EL (cell line): ENCODE measurements around the gene TMEM212.
"Not testable (repeated sequence)": the region's sequence is repeated elsewhere in the genome, so short reads cannot be mapped to it uniquely, and the experiment has no call there.

ENCODE experiments used
- DNase-seq: peaks from one replicate; pipeline ENCODE4 v3.0.0-alpha.2; 2016

The TMEM212 gene

DNA sequence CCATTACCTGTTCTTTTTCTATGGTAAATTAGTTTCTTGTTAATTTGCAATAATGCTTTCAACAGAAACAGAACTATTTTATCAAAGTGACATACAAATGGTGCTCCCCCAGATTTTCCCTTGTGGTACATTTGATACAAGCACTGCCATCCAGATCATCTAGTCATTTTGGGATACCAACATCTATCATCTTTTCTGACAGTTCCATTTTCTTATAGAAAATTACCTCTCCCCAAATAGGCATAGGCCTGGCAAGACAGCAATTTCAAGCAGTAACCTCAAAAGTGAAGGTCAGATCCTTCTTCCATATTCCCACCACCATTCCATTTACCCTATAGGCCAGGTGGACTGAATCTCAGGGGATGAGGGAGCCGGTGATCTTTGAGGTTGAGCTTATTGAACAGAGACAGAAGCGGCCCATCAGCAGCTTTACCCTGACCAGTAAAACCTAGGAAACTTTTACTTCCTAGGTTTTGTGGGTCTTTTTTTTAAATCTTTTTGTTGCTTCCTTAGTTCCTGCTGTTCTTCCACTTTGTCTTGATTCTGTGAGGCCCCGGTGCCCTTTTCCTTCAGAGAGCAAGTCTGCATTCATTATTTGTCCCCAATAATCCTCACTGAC lies 29.8 kb upstream of the TMEM212 start:
- no peak for DNase-seq

DNA sequence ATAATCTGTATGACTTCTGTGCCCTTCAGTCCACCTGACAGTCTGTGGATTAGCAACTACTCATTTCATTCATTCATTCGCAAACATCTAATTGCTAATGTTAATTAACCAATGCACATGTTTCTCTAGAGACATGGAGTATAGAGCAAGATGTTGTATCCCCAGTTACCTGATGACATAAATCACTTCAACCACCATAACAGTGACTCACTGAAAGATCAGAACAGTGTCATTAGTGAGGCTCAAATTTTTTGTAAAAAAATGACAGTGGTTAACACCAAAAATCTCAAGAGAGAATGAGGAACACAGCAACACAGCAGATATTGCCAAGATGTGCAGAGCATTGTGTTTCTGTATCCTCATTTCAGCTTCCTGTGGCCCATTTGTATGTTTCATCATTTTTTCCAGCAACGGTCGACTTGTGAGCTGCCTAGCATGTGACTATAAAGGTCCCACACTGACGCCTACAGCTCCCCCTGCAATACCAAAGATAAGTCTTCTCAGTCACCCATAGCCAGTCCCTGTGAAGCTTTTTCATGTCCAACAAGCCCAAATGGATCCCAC lies 29.2 kb upstream of the TMEM212 start:
- no peak for DNase-seq

DNA sequence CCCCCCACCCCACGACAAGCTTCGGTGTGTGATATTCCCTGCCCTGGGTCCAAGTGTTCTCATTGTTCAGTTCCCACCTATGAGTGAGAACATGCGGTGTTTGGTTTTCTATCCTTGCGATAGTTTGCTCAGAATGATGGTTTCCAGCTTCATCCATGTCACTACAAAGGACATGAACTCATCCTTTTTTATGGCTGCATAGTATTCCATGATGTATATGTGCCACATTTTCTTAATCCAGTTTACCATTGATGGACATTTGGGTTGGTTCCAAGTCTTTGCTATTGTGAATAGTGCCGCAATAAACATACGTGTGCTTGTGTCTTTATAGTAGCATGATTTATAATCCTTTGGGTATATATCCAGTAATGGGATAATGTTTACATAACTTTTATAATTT lies 28.5 kb upstream of the TMEM212 start:
- DNase-seq: not testable (repeated sequence)

DNA sequence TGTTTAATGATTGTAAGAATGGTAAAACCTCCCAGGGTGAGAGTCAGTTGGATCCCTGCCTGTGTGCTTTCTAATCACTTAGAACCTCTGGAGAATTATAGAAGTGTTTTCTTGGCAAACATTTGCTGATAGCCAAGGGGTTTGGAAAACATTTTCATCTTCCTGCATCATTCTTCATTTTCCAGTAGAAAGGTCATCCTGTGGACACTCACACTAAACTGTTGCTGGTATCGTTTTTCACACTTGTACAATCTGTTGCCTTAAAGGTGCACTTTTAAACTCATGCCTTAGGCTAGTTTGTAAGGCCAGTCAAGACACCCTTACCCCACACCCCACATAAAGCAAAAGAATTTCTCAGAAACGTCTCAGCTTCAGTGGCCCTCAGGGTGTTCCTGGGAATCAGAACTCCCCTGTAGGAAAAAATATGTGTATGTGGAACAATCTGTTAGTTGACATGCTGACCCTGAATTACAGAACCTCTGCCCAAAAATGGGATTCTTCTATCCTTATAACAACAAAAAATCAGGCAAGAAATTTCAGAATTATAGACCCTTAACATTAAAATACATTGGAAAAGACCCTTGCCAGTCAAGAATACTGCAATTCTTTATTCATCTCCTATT lies 27.1 kb upstream of the TMEM212 start:
- peak; percentile 57 for DNase-seq

DNA sequence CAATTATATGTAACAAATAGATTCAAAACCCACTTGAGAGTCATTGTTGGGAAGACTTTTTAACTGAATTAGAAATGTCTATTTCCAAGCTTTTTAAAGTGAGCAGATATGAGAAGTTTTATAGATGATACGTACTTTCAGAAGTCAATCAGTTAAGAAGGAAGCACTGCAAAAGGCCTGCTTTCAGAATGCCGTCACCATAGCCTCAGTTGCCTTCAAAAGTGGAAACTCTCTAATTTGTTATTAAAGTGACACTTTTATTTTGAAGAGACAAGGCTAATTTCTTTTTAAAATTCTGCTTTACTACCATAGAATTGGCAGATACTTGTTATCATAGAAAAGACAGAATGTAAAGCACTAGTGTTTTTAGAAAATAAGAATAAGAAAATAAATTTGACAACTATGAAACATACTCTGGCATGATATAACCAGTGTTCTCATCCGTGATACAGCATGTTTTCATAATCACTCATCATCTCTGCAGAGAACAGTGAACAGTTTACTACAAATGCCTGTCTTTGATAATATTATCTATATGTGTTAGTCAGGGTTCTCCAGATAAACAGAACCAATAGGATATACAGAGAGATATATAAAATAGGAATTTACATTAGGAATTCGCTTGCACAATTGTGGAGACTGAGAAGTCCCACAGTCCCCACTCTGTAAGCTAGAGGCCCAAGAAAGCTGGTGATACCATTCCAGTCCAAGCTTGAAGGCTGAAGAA lies 25.9 kb upstream of the TMEM212 start:
- no peak for DNase-seq

DNA sequence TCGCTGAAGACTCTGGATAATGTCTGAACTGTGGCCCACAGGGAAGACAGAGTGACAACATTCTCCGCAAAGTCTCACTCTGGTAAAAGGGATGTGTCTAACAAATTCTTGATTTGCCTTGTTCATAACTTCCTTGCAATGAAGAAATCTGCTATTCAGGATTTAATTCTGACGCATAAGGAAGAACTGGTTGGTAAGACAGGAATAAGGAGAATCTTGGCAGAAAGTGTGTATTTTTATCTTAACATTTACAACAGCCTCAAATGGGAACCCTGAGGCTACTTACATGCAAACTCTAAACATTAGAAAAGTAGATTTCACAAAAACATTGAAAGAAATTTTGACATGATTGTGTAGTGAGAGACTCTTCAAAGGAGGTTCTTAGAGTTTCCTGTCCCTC lies 22.1 kb upstream of the TMEM212 start:
- DNase-seq: no peak

DNA sequence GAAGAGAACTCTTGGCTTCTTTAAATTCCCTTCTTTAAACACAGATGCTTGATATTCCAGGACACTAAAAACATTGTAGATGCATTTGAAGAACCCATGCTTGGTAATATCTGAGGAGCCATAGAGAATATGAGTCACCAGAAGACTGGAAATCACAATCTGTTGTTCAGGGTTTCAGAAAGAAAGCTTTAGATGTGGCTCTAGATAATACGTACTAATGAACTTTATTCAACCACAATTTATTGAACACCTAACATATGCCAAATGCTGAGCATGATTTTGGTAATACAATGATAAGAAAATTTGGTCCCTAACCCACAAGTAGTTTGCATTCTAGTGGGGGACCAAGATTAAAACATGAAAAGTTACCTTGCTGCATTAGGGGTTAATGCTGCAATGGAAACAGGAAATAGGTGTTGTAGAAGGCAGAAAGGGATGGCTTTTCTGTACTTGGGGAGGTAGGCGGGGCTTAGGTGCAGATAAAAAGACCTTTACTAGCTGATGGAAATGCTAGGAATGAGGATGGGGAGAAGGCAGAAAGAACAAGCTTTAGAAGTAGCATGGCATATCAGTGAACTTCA lies 21.3 kb upstream of the TMEM212 start:
- no peak for DNase-seq

DNA sequence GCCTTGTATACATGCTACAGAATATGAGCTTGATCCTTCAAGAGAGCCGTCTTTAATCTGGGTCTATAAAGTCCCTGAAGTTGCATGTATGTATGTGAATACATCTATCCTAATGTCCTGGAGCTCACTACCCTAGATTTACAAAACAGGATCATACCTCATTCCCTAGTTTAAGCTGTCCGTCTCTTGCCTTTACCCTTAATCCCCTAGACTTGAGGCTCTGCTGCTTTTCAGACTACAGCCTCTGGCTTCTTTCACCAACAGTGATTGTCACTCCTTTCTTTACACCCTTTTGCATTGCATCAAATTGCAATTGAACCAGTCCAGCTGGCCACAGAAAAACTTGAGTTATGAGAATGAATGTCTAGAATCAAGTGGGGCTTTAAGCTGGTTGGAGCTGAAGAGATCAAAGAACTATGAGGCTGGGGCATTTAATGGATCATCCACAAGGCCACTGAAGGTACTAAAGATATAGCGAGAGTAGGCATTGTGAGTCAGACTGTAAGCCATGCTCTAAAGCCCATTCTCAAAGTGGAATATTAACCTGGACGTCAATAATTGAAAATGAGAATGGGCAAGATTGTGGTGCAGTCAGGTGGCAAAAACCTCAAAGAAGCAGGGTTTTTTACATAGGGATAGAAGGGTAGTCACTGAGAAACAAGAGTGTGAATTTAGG lies 20.6 kb upstream of the TMEM212 start:
- DNase-seq: no peak

DNA sequence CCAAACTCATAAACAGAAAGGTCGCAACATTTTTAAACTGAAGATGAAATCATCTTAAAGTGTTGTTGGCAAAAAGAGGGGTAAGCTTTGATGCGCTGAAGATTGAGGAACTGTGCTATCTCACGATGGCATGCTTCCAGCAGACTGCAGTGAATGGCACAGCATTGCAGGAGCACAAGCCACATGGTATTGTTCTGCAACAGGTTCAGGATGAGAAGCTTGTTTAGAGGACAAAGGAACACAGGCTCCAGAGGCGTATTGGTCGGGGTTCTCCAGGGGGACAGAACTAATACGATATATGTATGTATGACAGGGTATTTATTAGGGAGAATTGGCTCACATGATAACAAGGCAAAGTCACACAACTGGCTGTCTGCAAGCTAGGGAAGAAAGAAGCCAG lies 19.0 kb upstream of the TMEM212 start:
- DNase-seq: no peak

DNA sequence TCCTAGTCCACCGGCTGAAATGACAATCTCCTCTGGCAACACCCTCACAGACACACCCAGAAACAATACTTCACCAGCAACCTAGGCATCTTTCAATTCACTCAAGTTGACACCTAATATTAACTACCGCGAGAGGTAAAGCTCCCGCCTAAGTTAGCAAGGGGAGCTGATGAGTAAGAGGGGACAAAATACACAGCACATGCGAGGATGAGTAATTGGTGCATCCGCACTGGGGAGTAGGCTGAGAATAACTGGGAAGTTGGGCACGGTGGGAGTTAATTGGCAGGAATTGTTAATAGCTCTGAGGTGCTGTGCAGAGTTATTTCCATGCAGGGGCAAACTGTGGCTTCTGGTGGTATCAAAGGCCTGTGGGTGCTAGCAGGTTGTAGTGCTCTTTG lies 18.3 kb upstream of the TMEM212 start:
- DNase-seq: no peak

DNA sequence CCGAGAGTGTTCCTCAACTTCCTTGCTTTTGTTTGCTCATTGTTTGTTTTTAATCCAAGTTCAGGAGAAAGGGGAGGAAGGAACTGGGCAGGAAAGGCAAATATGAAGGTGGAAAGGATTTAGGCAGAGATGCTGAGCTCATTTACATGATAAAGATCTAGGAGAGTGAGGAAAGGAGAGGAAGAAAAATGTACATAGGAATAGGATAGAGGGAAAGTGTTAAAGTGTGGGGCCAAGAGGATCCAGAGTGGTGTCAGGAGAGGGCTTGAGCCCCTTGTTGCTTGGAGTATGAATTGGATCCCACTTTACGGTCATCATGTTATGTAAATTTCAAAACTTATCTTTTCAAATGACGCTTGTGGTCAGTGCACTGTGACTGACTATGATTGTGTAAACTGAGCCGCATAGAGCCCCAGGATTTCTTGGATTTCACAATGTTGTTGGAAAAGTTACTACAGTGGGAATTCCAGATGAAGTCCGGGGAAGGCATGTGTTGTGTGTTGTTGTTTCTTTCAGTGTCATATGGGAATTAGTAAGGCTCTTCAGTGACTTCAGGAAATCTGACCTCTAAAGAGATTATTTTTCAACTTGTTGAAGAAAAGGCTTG lies 17.8 kb upstream of the TMEM212 start:
- peak; percentile 69 for DNase-seq

DNA sequence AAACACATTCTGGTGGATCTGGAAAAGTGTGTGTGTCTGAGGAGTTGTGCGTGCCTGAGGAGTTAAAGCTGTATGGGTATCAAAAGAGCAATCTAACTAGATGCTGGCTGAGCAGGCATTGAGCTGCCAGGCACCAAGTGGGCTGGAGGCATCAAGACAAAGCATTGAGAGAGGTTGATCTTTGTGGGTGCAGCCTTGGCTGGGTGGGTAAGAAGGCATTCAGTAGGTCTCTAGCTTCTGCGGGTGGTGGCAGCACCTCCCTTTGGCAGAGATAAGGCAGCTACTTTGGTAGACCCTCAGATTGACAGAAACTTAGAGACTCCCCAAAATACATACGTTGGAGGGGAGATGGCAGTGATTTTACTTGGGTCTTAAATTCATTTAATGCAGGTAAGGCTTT lies 15.8 kb upstream of the TMEM212 start:
- DNase-seq: no peak

DNA sequence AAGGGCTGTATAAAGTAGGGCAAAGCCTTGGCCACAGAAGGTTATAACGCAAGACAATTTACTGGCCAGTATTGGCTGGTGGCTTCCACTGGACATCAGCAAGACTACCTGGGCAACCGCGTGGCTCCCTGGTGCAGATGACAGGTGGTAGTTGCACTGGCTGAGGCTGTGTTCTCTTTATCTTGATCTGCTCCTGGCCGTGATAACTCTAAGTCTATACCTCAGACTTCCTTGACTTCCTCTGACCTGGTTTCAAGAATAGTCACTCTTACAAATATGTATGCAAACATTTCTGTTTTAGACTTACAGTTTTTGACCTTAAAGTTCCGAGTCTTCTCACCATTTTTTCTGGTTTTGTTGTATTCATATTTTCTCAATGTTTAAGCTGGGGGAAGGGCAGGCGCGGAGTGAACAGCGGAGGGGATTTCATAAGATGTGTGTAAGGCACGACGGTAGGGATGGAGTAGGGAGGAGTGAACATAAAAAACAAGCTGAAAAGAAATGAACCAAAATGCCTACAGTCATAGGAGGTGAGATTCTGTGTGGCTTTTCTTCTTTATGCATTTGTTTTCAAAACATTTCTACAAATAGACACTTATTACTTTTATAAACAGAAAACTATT lies 15.2 kb upstream of the TMEM212 start:
- DNase-seq: no peak

DNA sequence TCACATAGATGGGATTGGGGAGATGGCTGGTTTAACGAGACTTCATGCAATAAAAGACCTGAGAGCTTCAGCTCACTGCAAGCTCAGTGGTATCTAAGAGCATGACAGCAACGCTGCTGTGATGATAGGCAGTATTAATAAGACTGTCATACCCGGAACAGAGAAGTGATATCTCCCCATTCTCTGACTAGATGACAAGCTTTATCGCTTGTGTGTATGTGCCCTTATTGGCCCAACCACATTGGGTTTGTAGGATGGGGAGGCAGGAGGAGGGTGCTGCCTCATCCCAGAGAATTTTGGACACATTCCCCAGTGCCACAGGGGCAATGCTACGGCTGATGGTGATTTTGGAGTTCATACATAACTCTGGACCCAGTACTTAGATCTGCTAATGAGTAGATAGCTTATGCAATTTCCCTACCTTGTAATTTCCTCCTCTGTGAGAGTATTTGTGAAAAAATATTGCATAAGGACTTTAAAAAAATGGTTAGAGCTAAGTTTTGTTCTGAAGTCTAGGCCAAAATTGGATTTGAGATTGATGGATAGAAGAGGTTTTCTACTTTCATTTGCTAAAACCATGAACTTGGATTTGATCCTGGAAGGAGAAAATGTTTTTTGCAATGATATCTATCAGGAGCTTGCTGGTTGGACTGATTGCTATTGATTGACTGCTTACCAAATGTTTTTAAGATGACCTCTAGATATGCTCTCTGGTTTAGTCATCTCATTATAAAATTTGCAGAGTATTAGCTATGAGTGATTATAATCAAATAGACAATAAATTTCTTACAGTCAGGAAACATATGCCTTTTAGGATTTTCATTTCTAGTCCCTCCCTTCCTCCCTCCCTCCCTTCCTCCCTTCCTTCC lies 14.0 kb upstream of the TMEM212 start:
- no peak for DNase-seq

DNA sequence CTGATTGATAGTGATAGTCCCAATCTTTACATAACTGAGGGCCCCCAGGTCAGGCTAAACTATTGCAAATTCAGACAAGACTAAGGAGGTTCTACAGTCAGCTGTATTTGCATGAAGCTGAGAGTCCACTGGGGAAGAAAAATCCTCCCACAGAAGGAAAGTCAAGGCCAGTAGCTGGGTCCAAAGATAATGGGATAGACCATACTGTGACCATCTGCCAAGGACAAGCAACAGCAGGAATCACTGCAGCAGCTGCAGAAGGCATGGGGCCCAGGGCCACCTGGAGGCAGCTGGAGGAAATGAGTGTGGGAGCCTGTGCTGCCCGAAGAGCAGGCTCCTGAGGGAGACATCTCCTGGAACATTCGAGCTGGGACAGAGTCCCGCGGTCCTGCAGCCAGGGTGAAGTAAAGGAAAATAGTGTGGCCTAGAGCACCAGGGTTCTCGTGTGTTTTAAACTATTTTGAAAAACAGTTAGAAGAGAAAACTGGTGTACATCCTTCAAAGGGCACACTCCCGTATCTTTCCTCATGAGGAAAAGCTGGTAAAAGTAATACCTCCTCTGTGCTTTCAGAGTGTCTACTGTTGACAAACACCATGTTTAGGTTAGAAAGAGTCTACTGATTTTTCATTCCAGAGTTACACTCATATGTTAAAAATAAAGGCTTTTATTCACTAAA lies 13.2 kb upstream of the TMEM212 start:
- peak; percentile 81 for DNase-seq

DNA sequence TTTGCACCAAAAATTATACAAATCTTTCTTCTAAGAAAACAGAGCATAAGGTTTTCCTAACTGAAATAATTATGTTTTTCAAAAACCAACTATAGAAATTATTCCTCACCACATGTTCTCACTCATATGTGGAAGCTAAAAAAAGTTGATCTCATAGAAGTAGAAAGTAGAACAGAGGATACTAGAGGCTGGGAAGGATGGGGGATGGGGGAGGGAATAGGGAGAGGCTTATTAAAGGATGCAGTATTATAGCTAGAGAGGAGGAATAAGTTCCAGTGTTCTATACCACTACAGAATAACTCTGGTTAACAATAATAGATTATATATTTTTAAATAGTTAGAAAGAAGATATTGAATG lies 12.7 kb upstream of the TMEM212 start:
- no peak for DNase-seq

DNA sequence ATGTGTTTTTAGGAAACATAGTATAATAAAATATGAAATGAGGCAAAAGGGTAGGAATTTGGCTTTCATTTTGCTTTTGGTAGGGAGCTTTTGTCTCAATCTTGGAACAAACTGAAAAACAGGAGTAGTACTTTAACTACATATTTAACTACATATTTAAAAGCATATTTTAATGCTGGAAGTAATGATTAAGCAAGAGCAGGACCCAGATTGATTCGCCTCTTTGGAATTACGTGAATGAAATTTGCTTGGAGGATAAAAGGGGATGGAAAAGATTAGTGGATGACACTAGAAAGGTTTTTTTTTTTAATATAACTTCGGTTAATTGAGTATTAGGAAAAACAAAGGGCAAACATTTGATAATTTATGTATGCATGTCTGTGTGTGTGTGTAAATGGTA lies 11.2 kb upstream of the TMEM212 start:
- peak; percentile 66 for DNase-seq

DNA sequence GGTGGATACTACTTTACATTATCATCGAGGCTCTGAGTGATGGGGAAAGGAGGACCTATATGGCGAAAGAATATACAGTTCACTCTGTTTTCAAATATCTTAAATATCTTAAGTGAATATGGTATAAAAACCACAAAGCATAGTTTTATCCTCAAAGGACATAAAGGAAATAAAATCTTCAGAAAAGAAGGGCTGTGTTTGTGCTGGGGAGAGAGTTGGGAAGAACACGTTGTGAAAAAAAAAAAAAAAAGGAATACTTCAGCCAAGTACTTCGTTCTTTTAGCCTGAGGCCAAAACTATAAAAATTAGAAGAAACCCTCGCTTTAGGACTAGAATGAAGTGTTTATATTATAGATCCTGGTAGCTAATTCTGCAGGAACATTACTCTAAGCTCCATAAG lies 10.2 kb upstream of the TMEM212 start:
- peak; percentile 21 for DNase-seq

DNA sequence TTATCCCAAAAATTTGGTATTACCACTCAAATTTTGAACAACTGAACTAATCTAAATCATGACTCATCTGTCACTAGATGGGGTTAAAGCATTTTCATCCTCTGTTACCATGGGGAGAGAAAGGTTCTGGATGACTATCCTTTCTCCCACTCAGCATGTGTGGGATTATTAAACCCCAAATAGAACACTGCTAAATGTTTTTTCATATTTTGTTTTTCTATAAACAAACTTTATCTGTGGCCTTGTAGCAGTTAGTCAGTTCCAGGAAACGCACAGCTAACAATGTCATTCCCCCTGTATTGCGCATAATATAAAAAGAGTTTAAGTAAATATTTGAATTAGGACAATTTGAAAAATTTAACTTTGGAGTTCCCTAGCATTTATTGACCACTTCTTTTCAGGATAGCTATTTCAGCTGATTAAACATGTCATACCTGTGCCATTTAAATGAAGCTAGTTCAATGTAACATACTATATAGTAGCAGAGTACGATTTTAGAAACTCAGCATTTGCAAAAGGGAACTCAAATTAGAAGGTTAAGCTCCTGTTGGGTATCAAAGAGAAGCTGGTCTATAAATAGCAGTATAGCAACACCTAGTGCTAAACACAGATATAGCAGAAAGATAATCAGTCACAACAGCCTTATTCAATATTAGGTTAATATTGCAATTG lies 9.2 kb upstream of the TMEM212 start:
- peak; percentile 51 for DNase-seq

DNA sequence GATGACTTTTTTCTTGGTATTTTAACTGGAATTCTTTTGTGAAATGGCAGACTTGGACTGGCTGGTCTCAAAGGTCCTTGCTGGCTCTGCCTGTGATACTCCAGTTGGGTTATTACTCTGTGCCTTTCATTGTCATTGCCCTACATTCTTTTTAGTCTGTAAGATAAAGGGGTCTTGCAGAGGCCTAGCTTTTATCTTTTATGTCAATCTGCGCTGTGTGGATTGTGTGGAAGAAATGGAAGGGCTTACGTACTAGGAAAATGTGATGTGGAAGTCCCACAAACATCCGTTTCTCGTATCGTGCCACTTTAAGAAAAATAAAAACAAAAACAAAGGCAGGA lies 8.7 kb upstream of the TMEM212 start:
- no peak for DNase-seq
